GM18858 (cell line): Measurements from ENCODE around the gene MASP2.
"Not testable (repeated sequence)": the region's sequence is repeated elsewhere in the genome, so short reads cannot be mapped to it uniquely, and the experiment has no call there.

ENCODE experiments used
- ATAC-seq: cut with Tn5 transposase; IDR thresholded peaks from one replicate; pipeline ENCODE4 v1.9.1; 2021; ENCODE audit not compliant: unreplicated experiment

Gene MASP2

DNA sequence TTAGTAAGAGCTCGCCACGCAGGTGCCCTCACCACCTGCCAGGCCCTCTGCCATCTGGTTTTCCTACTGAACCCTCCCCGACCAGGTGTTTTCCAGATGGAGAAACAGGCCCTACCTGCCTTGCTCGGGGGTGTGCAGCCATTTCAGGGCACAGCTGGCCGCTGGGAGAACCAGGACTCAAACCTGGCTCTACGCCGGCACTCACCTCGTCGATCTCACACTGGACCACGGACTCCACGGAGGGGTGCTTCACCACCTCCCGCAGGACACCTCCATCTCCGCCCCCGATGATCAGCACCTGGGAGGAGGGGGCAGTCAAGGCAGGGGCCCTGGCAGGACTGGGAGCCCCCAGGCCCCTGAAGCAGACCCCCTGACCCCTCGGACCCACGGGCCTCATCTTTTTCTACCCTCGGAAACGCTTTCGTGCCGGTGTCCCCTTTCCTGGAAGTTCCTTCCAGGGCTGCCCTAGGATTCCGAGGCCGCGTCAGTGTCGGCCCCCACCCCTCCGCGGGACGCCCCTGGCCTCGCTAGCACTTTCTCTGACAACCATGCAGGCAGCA, 11.6 kb upstream of the MASP2 start:
- ATAC-seq = no peak

- ATAC-seq = no peak
Measured at GRCh38 chr1:11058026-11058425, 11.0 kb upstream of the MASP2 start.

- ATAC-seq = no peak
Measured at GRCh38 chr1:11057477-11057876, 10.4 kb upstream of the MASP2 start.

- ATAC-seq = no peak
Measured at GRCh38 chr1:11056504-11056903, 9.5 kb upstream of the MASP2 start.

GRCh38 chr1:11055676-11056075, 8.6 kb upstream of the MASP2 start:
- ATAC-seq = no peak

DNA sequence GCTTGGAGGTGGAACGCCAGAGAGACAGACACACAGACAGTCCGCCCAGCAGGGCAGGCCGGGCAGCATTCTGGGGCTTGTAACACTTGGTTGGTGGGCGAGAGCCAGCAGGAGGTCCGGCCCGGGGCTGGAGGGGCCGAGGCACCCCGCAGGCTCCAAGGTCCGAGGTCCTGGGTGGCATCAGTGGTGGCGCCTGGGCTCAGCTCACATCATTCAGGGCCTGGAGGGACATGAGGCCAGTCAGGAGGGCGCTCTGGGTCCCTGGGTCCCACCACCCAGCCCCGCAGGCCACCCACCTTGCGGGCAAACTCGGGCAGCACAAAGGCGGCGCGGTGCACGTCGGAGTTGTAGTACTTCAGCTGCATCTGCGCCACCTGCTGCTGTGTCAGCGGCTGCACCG, 7.6 kb upstream of the MASP2 start:
- ATAC-seq = no peak

DNA sequence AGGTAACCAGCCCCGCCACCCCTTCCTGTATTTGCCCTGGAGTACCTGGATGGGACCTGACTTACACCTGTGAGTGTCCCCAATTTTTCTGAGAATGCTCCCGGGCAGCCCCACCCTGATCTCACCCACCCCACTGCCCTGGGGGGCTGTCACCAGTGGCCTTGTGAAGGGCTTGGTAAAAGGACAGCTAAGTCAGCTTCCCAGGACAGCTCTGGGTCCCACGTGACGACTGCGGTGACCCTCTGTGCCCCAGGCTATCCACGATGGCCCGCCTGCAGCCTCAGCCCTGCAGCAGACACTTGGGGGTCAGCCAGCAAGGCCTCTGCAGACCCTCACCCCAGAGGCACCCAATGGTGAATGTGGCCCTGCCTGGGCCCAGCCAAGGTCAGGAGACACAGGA, 7.1 kb upstream of the MASP2 start:
- ATAC-seq = no peak

- no peak for ATAC-seq
Measured at GRCh38 chr1:11053758-11054137, 6.7 kb upstream of the MASP2 start.

- no peak for ATAC-seq
Measured at GRCh38 chr1:11052839-11053757, 6.1 kb upstream of the MASP2 start.

- ATAC-seq = no peak
Measured at GRCh38 chr1:11051781-11052511, 4.9 kb upstream of the MASP2 start.

DNA sequence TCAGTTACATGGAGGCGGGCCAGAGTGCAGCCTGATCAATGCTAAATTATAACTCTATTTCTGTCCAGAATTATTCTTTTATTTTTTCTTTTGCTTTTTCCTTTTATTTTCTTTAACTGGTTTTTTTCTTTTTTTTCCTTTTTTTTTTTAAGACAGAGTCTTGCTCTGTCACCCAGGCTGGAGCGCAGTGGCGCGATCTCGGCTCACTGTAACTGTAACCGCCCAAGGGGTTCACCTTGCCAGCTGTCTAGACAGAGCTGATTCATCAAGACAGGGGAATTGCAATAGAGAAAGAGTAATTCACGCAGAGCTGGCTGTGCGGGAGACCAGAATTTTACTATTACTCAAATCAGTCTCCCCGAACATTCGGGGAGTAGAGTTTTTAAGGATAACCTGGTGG, 4.1 kb upstream of the MASP2 start:
- ATAC-seq = not testable (repeated sequence)

DNA sequence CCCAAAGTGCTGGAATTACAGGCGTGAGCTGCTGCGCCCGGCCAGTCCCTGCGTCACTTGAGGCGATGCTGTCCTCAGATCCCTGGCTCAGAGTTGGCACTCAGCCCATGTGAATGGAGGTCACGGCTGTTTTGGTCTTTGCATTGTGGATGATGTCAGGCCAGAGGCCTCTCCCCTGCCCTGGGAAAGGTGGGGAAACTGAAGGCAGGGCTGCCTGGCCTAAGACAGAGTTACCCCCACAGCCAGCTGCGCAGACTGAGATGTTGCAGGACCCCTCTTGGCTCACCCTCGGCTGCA, 821 bp downstream of the MASP2 start:
- ATAC-seq = no peak

DNA sequence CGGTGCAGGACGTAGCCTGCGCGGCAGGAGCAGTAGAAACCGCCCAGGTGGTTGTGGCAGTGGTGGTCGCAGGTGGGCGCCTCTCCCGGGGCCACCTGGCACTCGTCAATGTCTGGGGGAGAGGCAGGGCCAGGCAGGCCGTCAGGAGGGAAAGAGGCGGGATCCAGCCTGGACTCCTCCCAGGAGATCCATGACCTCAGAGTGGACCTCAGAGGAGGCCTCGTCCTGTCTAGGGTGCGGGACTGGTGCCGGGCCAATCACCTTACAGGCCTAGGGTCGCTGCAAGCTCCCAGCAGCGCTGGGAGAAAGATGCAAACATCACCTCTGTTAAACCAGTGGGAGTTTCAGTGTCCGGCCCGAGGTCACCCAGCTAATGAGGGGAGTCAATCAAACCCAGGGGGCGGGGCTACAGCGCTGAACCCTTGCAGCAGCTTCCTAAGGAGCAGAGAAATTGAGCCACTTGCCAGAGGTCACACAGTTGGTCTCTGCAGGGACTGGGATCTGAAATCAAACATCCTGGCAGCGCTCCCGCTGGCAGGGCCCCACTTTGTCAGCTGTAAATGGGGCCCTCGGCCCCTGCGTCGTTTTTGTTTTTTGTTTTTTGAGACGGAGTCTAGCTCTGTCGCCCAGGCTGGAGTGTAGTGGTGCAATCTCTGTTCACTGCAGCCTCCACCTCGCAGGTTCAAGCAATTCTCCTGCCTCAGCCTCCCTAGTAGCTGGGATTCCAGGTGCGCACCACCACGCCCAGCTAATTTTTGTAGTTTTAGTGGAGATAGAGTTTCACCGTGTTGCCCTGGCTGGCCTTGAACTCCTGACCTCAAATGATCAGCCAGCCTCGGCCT, 1.4 kb downstream of the MASP2 start:
- ATAC-seq = no peak

GRCh38 chr1:11044849-11045427, 2.1 kb downstream of the MASP2 start:
- no peak for ATAC-seq

GRCh38 chr1:11044086-11044848, 2.8 kb downstream of the MASP2 start:
- ATAC-seq = no peak

DNA sequence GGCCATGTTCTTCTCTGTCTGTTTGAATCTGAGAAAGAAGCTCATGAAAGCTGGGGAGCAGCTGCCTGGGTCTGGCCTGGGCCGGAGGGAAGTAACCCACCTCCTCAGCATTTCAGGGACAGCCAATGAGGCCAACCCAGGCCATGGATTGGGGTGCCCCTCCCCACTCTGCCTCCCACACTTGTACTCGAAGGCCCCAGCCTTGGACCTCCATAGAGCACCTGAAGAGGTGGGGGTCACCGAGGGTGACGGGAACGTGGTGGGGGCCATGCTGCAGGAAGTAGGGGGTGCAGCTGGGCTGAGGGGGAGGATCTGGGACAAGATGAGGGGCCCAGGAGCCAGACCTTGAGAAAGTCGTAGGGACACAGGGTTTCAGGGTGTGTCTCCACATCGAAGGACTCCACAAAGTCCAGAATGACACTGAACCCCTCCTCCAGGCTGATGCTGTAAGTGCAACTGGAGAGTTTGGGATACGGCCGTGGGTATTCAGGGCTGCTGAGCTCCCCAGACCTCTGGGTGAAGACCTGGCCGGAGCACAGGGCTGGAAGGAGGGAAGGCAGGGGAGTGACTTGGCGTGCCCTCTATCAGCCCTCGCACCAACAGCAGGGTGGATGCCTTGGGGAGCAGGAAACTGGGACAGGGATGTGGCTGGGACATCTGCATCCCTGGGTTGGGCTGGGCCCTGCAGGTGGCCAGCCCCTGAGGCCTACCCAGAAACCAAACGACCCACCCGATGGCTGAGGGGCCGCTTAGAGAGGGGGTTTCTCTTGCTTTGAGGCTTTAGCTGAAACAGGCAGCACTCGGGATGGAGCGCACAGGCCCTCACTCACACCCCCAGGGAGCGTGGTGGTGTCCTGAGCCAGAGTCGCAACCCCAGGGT, 3.8 kb downstream of the MASP2 start:
- ATAC-seq = no peak

DNA sequence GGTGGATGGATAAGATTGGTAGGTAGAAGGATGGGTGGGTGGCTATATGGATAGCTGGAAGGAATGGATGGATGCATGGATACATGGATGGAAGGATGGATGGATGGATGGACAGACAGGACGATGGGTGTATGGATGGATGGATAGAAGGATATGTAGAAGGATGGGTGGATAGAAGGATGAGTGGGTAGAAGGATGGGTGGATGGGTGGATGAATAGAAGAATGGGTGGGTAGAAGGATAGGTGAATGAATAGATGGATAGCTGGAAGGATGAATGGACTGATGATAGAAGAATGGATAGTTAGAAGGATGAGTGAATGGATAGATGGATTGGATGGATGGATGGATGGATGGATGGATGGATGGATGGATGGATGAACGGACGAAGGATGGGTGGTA, 5.0 kb downstream of the MASP2 start:
- ATAC-seq = no peak

DNA sequence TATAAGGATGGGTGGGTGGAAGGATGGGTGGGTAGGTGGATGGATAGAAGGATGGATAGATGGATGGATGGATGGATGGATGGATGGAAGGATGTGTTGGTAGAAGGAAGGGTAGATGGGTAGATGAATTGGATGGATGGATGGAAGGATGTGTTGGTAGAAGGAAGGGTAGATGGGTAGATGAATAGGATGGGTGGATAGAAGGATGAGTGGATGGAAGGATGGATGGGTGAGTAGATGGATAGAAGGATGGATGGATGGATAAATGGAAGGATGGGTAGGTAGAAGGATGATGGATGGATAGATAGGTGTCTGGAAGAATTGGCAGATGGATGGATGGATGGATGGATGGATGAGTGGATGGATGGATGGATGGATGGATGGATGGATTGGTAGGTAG, 6.0 kb downstream of the MASP2 start:
- no peak for ATAC-seq

GRCh38 chr1:11040105-11040429, 7.0 kb downstream of the MASP2 start:
- ATAC-seq = not testable (repeated sequence)
